Measurements from ENCODE around the gene DOCK2.

Gene DOCK2

GRCh38 chr5:169695025-169695625 lies 58.0 kb downstream of the DOCK2 start:
- no peak for DNase-seq

GRCh38 chr5:169695919-169696490 lies 58.9 kb downstream of the DOCK2 start:
- no peak for DNase-seq

GRCh38 chr5:169696621-169697510 lies 59.8 kb downstream of the DOCK2 start:
- no peak for DNase-seq

- DNase-seq = no peak
Observed at GRCh38 chr5:169697511-169697890, 60.4 kb downstream of the DOCK2 start.

DNA sequence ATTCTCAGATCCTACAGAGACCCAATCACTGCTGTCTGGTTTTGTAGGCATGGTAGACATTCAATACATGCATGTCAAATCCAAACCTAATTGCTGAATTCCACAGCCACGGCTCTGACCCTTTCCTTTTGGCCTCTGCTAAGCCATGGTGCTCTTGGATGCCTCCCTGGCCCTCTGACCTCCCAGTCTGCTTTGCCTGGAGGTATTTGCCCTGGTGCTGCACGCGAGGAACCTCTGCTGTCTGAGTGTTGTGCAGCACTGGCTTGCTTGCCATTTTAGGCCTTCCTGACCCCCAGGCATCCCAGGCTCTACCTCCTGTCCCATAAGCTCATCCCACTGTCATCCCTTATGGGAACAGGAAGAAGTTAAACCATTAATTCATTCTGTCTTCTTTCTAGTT lies 60.9 kb downstream of the DOCK2 start:
- no peak for DNase-seq

- DNase-seq = no peak
Observed at GRCh38 chr5:169700611-169701010, 63.5 kb downstream of the DOCK2 start.

GRCh38 chr5:169701910-169702451 lies 64.9 kb downstream of the DOCK2 start:
- peak; percentile 18 for DNase-seq

- DNase-seq = no peak
Observed at GRCh38 chr5:169702693-169703481, 65.8 kb downstream of the DOCK2 start.

- no peak for DNase-seq
Observed at GRCh38 chr5:169703813-169704212, 66.7 kb downstream of the DOCK2 start.

- no peak for DNase-seq
Observed at GRCh38 chr5:169705322-169705721, 68.2 kb downstream of the DOCK2 start.

GRCh38 chr5:169706071-169706470 lies 69.0 kb downstream of the DOCK2 start:
- no peak for DNase-seq

GRCh38 chr5:169706758-169707450 lies 69.8 kb downstream of the DOCK2 start:
- no peak for DNase-seq

DNA sequence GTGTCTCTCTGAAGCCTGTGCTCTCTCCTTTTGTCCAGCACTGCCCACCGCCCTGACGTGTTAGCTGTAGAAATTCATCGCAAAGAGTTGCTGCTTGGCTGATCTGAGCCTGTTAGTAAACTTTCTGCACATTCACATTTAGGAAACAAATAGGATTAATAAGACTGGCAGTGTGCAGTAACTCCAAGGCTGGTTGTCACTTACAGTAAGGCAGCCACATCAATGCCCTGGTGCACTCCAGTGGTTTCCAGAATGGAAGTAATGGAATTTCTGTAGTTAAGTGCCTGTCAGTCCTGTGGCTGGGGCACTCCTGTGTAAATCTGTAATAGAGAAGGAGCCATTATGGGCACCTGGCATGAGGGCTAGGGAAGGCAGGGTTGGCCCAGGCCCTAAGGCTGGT lies 70.6 kb downstream of the DOCK2 start:
- no peak for DNase-seq

GRCh38 chr5:169710675-169711074 lies 73.6 kb downstream of the DOCK2 start:
- no peak for DNase-seq

GRCh38 chr5:169711551-169712225 lies 74.6 kb downstream of the DOCK2 start:
- no peak for DNase-seq

- no peak for DNase-seq
Observed at GRCh38 chr5:169712428-169712827, 75.4 kb downstream of the DOCK2 start.

GRCh38 chr5:169716287-169716686 lies 79.2 kb downstream of the DOCK2 start:
- DNase-seq = no peak

DNA sequence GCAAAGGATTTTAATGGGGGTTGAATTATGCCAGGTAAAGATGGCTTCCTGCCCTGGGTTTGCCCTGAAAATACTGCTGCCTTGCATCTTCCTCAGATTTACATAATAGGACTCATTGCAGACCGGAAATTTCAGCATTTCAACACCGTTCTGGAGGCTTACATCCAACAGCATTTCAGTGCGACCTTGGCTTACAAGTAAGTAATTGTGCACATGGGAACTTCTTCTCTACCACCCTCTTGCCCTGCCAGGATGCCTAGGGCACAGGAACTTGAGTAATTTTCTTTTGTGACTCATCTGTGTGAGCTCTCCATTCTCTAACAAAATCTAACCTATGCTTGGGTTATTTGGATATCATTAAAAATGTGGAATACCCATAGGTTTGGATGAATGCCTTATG lies 80.2 kb downstream of the DOCK2 start:
- no peak for DNase-seq

DNA sequence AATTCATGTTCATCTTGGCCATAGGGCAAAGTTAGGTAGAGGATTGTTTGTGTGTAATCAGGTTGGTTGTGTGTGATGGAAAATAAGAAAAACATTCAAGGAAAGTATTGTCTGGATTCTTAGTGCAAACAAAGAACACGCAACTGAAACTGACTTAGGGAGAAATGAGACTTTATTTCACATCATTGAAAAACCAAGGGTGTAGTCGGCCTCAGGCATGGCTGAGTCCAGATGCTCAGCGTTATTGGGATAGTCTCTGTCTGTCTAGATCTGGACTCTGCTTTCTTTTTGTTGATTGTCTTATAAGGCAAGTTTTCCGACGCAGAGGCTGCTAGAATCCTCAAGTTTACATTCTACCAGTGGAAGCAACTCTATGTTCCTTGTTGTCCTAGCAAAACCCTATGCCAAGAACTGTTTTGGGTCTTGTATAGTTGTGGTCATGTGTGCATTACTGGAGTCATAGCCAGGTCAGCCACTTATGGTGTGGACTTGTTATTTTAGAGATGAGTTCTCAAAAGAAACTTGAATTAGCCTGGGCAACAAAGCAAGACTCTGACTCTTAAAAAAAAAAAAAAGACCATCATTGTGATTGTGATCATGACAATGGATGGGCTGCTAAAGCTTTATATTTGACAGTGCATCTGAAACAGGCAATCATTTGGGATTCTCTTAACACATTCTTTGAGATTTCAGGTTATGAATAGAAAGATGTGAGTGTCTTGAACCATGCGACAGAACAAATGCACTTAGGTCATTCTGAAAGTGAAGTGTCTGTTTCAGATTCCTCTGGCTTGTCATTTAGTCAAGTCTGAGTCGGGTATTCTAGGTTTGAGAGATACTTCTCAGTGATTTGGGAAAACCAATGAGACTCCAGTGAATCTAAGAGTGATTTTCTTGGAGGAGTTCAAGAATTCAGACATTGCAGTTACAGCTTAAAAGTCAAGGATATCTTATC lies 82.6 kb downstream of the DOCK2 start:
- no peak for DNase-seq

- DNase-seq = no peak
Observed at GRCh38 chr5:169721771-169722170, 84.7 kb downstream of the DOCK2 start.

Measured in NCI-H510A treated with DMSO at 0.1 percent for 48 hours (cell line).